NCI-H2196 (cell line): ENCODE data around the gene RPL38.

Source experiments
- DNase-seq: peaks from one replicate; lab custom pipeline; 2025; ENCODE audit not compliant: unreplicated experiment; lab: John Stamatoyannopoulos, UW

The RPL38 gene

GRCh38 chr17:74224959-74225725 lies 21.7 kb downstream of the RPL38 start:
- DNase-seq, result no peak

GRCh38 chr17:74226252-74226651 lies 22.8 kb downstream of the RPL38 start:
- DNase-seq, result no peak

GRCh38 chr17:74227271-74228080 lies 24.0 kb downstream of the RPL38 start:
- DNase-seq, result no peak

GRCh38 chr17:74228306-74228978 lies 25.0 kb downstream of the RPL38 start:
- no peak for DNase-seq

- no peak for DNase-seq
Measured at GRCh38 chr17:74230896-74231295, 27.4 kb downstream of the RPL38 start.

GRCh38 chr17:74231928-74232907 lies 28.7 kb downstream of the RPL38 start:
- no peak for DNase-seq

GRCh38 chr17:74233937-74234336 lies 30.5 kb downstream of the RPL38 start:
- DNase-seq, result no peak

- no peak for DNase-seq
Measured at GRCh38 chr17:74234486-74234885, 31.0 kb downstream of the RPL38 start.

- DNase-seq, result no peak
Measured at GRCh38 chr17:74235040-74235581, 31.6 kb downstream of the RPL38 start.

GRCh38 chr17:74235911-74236371 lies 32.5 kb downstream of the RPL38 start:
- DNase-seq, result no peak

- DNase-seq, result no peak
Measured at GRCh38 chr17:74237321-74237720, 33.8 kb downstream of the RPL38 start.

- no peak for DNase-seq
Measured at GRCh38 chr17:74239172-74239571, 35.7 kb downstream of the RPL38 start.

- no peak for DNase-seq
Measured at GRCh38 chr17:74240618-74241205, 37.2 kb downstream of the RPL38 start.

GRCh38 chr17:74241431-74241830 lies 38.0 kb downstream of the RPL38 start:
- DNase-seq, result no peak

GRCh38 chr17:74241847-74242246 lies 38.4 kb downstream of the RPL38 start:
- no peak for DNase-seq

GRCh38 chr17:74243013-74243755 lies 39.7 kb downstream of the RPL38 start:
- no peak for DNase-seq

GRCh38 chr17:74244128-74244527 lies 40.6 kb downstream of the RPL38 start:
- DNase-seq, result no peak

GRCh38 chr17:74244548-74244947 lies 41.1 kb downstream of the RPL38 start:
- DNase-seq, result no peak
